ENCODE results near the gene PACRG. TPM values are rescaled to one million over a fixed set of nuclear protein-coding genes. Genes with fewer than 3 reads are reported as not detected.

Gene PACRG
- total and polyA plus RNA-seq, 2 of the 8 experiments (the other 6 are each of a cell fraction or from before 2014, with no cell fraction given), result 0.44 to 0.54 TPM

DNA sequence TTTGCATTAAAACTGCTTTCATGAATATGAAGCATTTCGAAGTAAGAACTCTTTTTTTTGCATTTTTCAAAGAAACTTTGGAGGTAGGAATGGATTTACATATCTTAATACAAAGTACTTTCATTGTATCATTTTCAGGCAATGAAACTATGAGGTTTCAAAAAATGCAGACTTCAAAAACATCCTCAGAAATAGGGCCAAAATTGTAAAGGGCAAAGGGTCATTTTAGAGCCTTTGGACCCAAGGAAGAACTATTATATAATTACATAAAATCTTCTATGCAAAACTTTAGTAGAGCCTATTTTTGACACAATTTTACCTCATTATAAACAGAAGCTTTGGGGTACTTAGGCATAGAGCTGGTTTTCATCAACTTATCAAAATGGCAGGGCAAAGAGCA, 5.1 kb upstream of the PACRG start (continued):
- TF ChIP-seq BRCA1 (IDR thresholded peaks at IDR 0.05; ENCODE audit: low read depth, low read length), result no peak
